Mucosa of stomach (tissue), 1 donor: Measurements from ENCODE around the gene C9orf72.

Source experiments
- H3K27me3 ChIP-seq: one replicate; pipeline ENCODE4 v1.7.0; 2013; ENCODE audit warnings: mild to moderate bottlenecking, low read length; ENCODE audit not compliant: control insufficient read depth, insufficient read depth
- H3K36me3 ChIP-seq: one replicate; pipeline ENCODE4 v1.7.0; 2013; ENCODE audit warnings: low read length; ENCODE audit not compliant: control insufficient read depth, insufficient read depth
- H3K4me1 ChIP-seq: one replicate; pipeline ENCODE4 v1.7.0; 2013; ENCODE audit warnings: mild to moderate bottlenecking, low read length; ENCODE audit not compliant: control insufficient read depth, insufficient read depth
- H3K4me3 ChIP-seq: one replicate; pipeline ENCODE4 v1.7.0; 2013; ENCODE audit warnings: low read length
- H3K9ac ChIP-seq: one replicate; pipeline ENCODE4 v1.7.0; 2013; ENCODE audit warnings: mild to moderate bottlenecking, low read length, moderate library complexity
- H3K9me3 ChIP-seq: one replicate; pipeline ENCODE4 v1.7.0; 2013; ENCODE audit warnings: mild to moderate bottlenecking, low read length, moderate library complexity; ENCODE audit not compliant: control insufficient read depth
- donor health status: Pancreatic carcinoma.

The C9orf72 gene

GRCh38 chr9:27534131-27534530 lies 39.1 kb downstream of the C9orf72 start:
- Histone ChIP-seq H3K36me3 (no peaks in the 10 kb centered on the region), H3K27me3 (no peaks in the 10 kb centered on the region), H3K4me3 (no peak overlapping the region), H3K4me1 (no peaks in the 10 kb centered on the region), H3K9ac (no peak overlapping the region), H3K9me3 (no peaks in the 10 kb centered on the region)

DNA sequence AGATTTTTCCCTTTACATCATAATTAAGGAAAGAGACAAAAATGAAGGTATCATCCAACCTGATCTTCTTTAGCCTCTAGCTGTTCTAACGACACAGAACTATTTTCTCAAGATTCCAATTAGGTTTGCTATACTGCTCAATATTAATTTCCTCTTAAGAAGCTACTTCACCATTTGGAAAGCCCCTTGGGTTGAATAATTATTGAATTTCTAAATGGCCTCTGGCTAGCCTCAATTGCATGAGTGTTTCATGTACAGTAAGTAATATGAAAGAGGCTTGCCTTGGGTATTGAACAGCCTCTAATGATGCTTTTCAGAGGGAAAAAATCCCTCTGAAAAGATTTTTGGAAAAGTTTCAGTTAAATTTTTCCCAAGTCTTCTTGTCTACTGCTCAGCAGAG lies 40.0 kb downstream of the C9orf72 start:
- Histone ChIP-seq H3K27me3 (no peaks in the 10 kb centered on the region), H3K9me3 (no peaks in the 10 kb centered on the region), H3K36me3 (no peaks in the 10 kb centered on the region), H3K4me3 (no peak overlapping the region), H3K9ac (no peak overlapping the region), H3K4me1 (no peaks in the 10 kb centered on the region)

DNA sequence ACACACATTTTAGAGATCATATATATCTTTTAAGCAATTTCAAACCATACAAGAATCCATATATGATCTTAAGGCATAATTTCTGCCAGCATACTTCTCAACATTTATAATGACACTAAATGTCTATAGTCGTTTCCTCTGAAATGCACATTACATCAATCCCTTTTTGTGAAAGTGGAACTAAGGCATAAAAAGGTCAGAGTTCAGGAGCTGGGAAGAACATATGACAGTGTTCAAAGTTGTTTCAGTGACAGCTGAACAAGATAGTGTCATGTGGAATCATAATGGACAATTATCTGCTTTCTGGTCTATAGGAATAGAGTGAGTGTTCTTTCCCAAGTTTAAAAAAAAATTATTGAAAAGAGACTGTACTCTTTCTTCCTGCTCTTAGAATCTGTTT lies 41.2 kb downstream of the C9orf72 start:
- no peaks in the 10 kb centered on the region for H3K27me3 ChIP-seq
- no peaks in the 10 kb centered on the region for H3K9me3 ChIP-seq
- H3K9ac ChIP-seq, result no peak overlapping the region
- no peak overlapping the region for H3K4me3 ChIP-seq
- no peaks in the 10 kb centered on the region for H3K4me1 ChIP-seq
- no peaks in the 10 kb centered on the region for H3K36me3 ChIP-seq

- Histone ChIP-seq H3K4me3 (no peak overlapping the region), H3K27me3 (no peaks in the 10 kb centered on the region), H3K9me3 (no peaks in the 10 kb centered on the region), H3K9ac (no peak overlapping the region), H3K4me1 (no peaks in the 10 kb centered on the region), H3K36me3 (no peaks in the 10 kb centered on the region)
Observed at GRCh38 chr9:27530915-27531755, 42.1 kb downstream of the C9orf72 start.

DNA sequence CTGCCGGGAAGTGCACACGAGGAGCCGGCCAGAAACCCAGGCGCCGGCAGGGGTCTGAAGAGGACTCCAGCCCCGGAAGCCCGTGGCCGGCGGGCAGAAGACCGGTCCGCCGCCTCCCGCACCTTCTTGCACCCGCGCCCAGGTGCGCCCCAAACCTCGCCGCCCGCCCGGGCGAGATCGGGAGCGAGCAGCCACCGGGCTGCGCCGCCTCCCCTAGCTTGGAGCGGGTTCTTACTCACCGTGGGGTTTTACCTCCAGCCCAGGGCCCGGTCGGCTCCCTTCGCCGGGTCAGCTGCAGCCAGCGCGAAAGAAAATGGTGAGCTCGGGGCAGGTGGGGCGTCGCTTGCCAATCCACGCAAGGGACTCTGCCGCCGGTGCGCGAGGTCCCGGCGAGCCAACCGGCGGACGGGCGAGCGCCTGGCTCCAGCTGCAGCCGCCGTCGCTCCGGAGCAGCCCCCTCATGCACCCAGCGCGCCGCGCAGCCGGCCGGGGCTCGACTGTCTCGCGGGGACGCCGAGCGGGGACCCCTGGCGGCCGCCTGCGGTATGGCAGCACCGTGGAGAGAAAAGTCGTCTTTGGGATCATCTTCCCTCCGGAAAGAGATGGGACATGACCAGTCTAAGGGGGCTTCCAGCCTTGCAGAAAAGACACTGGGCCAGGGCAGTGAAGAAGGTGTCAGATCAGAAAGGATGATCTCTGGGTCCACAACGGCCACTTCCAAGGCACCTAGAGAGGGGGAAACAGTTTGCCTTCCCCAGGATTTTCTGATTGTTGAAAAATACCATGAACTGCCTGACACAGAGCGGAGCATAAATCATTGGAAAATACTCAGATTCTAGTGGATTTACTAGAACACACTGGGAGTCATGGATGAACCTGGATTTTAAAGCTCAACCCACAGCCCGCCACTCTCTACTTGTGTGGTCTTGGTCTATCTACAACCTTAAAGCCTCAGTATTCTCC lies 43.7 kb downstream of the C9orf72 start, which contains the start of gene MOB3B:
Gene MOB3B, minus strand, starts transcription at position 499 of the 963 bp plus-strand sequence. CDS start 74,264 bp downstream, outside the sequence.
- Histone ChIP-seq H3K9me3 (no peaks in the 10 kb centered on the region), H3K36me3 (no peaks in the 10 kb centered on the region), H3K4me1 (no peaks in the 10 kb centered on the region), H3K27me3 (no peaks in the 10 kb centered on the region), H3K4me3 (peak within 1 kb of the TSS; percentile 76), H3K9ac (peak within 1 kb of the TSS; percentile 91)

GRCh38 chr9:27528886-27529315 lies 44.4 kb downstream of the C9orf72 start:
- Histone ChIP-seq H3K9me3 (no peaks in the 10 kb centered on the region), H3K4me3 (peak overlapping the region; percentile 76), H3K36me3 (no peaks in the 10 kb centered on the region), H3K4me1 (no peaks in the 10 kb centered on the region), H3K9ac (peak overlapping the region; percentile 91), H3K27me3 (no peaks in the 10 kb centered on the region)

GRCh38 chr9:27528076-27528885 lies 45.0 kb downstream of the C9orf72 start:
- Histone ChIP-seq H3K9me3 (no peaks in the 10 kb centered on the region), H3K4me1 (no peaks in the 10 kb centered on the region), H3K9ac (peak overlapping the region; percentile 91)

DNA sequence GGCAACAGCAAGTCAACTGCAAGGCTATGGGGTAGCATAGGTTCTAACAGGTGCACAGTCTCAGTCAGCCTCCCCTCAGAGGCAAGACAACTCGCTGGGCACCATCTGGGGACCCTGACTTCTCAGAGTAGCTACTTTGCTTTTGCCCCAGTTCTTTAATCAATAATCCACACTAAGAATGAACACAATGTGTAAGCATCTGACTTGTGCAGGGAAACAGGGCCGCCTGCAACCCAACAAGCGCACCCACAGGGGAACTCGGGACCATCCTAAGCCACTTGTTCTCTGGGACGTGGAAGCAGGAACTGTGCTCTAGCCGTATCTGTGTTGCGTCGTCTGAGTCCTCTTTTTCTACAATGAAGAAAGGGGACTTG lies 45.6 kb downstream of the C9orf72 start:
- Histone ChIP-seq H3K4me3 (peak overlapping the region; percentile 76), H3K36me3 (no peaks in the 10 kb centered on the region), H3K9me3 (no peaks in the 10 kb centered on the region), H3K9ac (peak overlapping the region; percentile 91), H3K4me1 (no peaks in the 10 kb centered on the region), H3K27me3 (no peaks in the 10 kb centered on the region)

More at GRCh38 chr9:27528076-27528885, 45.0 kb downstream of the C9orf72 start:
- Histone ChIP-seq H3K4me3 (peak overlapping the region; percentile 76), H3K36me3 (no peaks in the 10 kb centered on the region), H3K27me3 (no peaks in the 10 kb centered on the region)

DNA sequence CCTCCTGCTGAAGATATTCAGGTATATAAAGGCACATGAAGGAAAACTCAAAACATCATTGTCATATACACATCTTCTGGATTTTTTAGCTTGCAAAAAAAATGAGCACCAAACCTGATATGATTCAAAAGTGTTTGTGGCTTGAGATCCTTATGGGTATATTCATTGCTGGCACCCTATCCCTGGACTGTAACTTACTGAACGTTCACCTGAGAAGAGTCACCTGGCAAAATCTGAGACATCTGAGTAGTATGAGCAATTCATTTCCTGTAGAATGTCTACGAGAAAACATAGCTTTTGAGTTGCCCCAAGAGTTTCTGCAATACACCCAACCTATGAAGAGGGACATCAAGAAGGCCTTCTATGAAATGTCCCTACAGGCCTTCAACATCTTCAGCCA lies 49.0 kb downstream of the C9orf72 start, which contains the start of gene IFNK:
Gene IFNK, plus strand, starts transcription at position 55 of the 400 bp plus-strand sequence. Its CDS starts 47 bp downstream, at position 102.
- no peaks in the 10 kb centered on the region for H3K4me1 ChIP-seq
- no peaks in the 10 kb centered on the region for H3K27me3 ChIP-seq
- H3K9me3 ChIP-seq, result no peaks in the 10 kb centered on the region
- H3K9ac ChIP-seq, result no peak within 1 kb of the TSS
- H3K36me3 ChIP-seq, result no peaks in the 10 kb centered on the region
- no peak within 1 kb of the TSS for H3K4me3 ChIP-seq

DNA sequence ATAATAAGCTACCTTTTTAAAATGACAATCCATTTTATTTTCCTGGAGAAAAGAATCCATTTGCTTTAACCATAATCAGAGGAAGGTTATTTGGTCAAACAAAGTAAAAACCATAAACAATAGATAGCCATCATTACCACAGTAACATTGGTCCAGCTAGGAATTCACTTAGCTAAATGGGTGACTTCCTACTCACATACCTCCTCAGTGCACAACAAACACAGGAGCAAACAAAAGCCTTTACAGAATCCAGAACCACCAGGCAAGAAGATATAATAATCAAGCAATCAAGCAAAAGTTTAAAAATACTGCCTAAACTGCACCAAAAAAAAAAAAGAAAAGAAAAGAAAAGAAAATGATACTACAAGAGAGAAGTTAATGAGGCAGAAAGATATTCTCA lies 50.1 kb downstream of the C9orf72 start:
- Histone ChIP-seq H3K36me3 (no peaks in the 10 kb centered on the region), H3K4me1 (no peaks in the 10 kb centered on the region), H3K9me3 (no peaks in the 10 kb centered on the region), H3K4me3 (no peak overlapping the region), H3K9ac (no peak overlapping the region), H3K27me3 (no peaks in the 10 kb centered on the region)

- Histone ChIP-seq H3K27me3 (no peaks in the 10 kb centered on the region), H3K9ac (no peak overlapping the region), H3K36me3 (no peaks in the 10 kb centered on the region), H3K4me1 (no peaks in the 10 kb centered on the region), H3K4me3 (no peak overlapping the region), H3K9me3 (no peaks in the 10 kb centered on the region)
Observed at GRCh38 chr9:27520986-27521385, 52.3 kb downstream of the C9orf72 start.
